BLaER1 (cell line): ENCODE measurements around the gene SPATA16.

ENCODE experiments used
- H3K27ac ChIP-seq: shearing (Covaris generic); formaldehyde crosslinking; 2 replicates; pipeline ENCODE4 v1.8.1; 2022
- H3K27me3 ChIP-seq: shearing (Covaris generic); formaldehyde crosslinking; 2 replicates; pipeline ENCODE4 v1.8.1; 2022
- H3K36me3 ChIP-seq: shearing (Covaris generic); formaldehyde crosslinking; 2 replicates; pipeline ENCODE4 v1.8.1; 2022
- H3K4me1 ChIP-seq: shearing (Covaris generic); formaldehyde crosslinking; 2 replicates; pipeline ENCODE4 v1.8.1; 2022
- H3K4me2 ChIP-seq: shearing (Covaris generic); formaldehyde crosslinking; 2 replicates; pipeline ENCODE4 v1.8.1; 2022
- H3K4me3 ChIP-seq: shearing (Covaris generic); formaldehyde crosslinking; 2 replicates; pipeline ENCODE4 v1.8.1; 2022
- H3K9ac ChIP-seq: shearing (Covaris generic); formaldehyde crosslinking; 2 replicates; pipeline ENCODE4 v1.8.1; 2022
- H3K9me3 ChIP-seq: shearing (Covaris generic); formaldehyde crosslinking; 2 replicates; pipeline ENCODE4 v1.8.1; 2022
- H4K20me1 ChIP-seq: shearing (Covaris generic); formaldehyde crosslinking; 2 replicates; pipeline ENCODE4 v1.8.1; 2022
- Cebpa-rat ChIP-seq: shearing (Covaris generic); IDR thresholded peaks from 2 replicates; pipeline ENCODE4 v1.8.1; 2022

SPATA16 gene

GRCh38 chr3:173007079-173007723, 133.8 kb downstream of the SPATA16 start:
- H3K4me2 ChIP-seq, result no peak overlapping the region
- no peaks in the 10 kb centered on the region for H3K9me3 ChIP-seq
- H3K4me3 ChIP-seq, result no peak overlapping the region
- H4K20me1 ChIP-seq, result no peaks in the 10 kb centered on the region
- no peak overlapping the region for H3K27ac ChIP-seq
- H3K4me1 ChIP-seq, result no peaks in the 10 kb centered on the region
- H3K36me3 ChIP-seq, result no peaks in the 10 kb centered on the region
- H3K9ac ChIP-seq, result no peak overlapping the region
- no peaks in the 10 kb centered on the region for H3K27me3 ChIP-seq
- TF ChIP-seq Cebpa-rat, result no peak

GRCh38 chr3:173006006-173006405, 135.0 kb downstream of the SPATA16 start:
- Histone ChIP-seq H3K4me3 (no peak overlapping the region), H3K27me3 (no peaks in the 10 kb centered on the region), H3K4me1 (no peaks in the 10 kb centered on the region), H3K9ac (no peak overlapping the region), H3K27ac (no peak overlapping the region), H3K36me3 (no peaks in the 10 kb centered on the region), H3K9me3 (no peaks in the 10 kb centered on the region), H4K20me1 (no peaks in the 10 kb centered on the region), H3K4me2 (no peak overlapping the region)
- no peak for TF ChIP-seq Cebpa-rat

- Histone ChIP-seq H3K9me3 (no peaks in the 10 kb centered on the region), H3K4me2 (no peak overlapping the region), H3K9ac (no peak overlapping the region), H4K20me1 (no peaks in the 10 kb centered on the region), H3K36me3 (no peaks in the 10 kb centered on the region), H3K4me3 (no peak overlapping the region), H3K27me3 (no peaks in the 10 kb centered on the region), H3K4me1 (no peaks in the 10 kb centered on the region), H3K27ac (no peak overlapping the region)
- TF ChIP-seq Cebpa-rat, result no peak
These were observed 136.4 kb downstream of the SPATA16 start for GRCh38 chr3:173004681-173005080.

GRCh38 chr3:173003956-173004355, 137.1 kb downstream of the SPATA16 start:
- TF ChIP-seq Cebpa-rat, result no peak
- Histone ChIP-seq H3K4me2 (no peak overlapping the region), H3K4me1 (no peaks in the 10 kb centered on the region), H3K27ac (no peak overlapping the region), H3K9me3 (no peaks in the 10 kb centered on the region), H3K4me3 (no peak overlapping the region), H4K20me1 (no peaks in the 10 kb centered on the region), H3K36me3 (no peaks in the 10 kb centered on the region), H3K27me3 (no peaks in the 10 kb centered on the region), H3K9ac (no peak overlapping the region)

GRCh38 chr3:173003471-173003870, 137.6 kb downstream of the SPATA16 start:
- Histone ChIP-seq H3K9me3 (no peaks in the 10 kb centered on the region), H3K36me3 (no peaks in the 10 kb centered on the region), H3K9ac (no peak overlapping the region), H4K20me1 (no peaks in the 10 kb centered on the region), H3K27ac (no peak overlapping the region), H3K4me3 (no peak overlapping the region), H3K4me2 (no peak overlapping the region), H3K4me1 (no peaks in the 10 kb centered on the region), H3K27me3 (no peaks in the 10 kb centered on the region)
- no peak for TF ChIP-seq Cebpa-rat

- H3K9me3 ChIP-seq, result no peaks in the 10 kb centered on the region
- TF ChIP-seq Cebpa-rat, result no peak
- H3K4me1 ChIP-seq, result no peaks in the 10 kb centered on the region
These were observed 139.4 kb downstream of the SPATA16 start for GRCh38 chr3:173001622-173002021.

GRCh38 chr3:173000553-173000952, 140.5 kb downstream of the SPATA16 start:
- Histone ChIP-seq H3K9me3 (no peaks in the 10 kb centered on the region), H3K4me1 (no peaks in the 10 kb centered on the region), H3K27me3 (no peaks in the 10 kb centered on the region), H3K27ac (no peak overlapping the region), H3K4me3 (no peak overlapping the region), H3K4me2 (no peak overlapping the region), H3K9ac (no peak overlapping the region), H4K20me1 (no peaks in the 10 kb centered on the region), H3K36me3 (no peaks in the 10 kb centered on the region)
- TF ChIP-seq Cebpa-rat, result no peak

More at GRCh38 chr3:173001622-173002021, 139.4 kb downstream of the SPATA16 start:
- no peak overlapping the region for H3K27ac ChIP-seq
- H4K20me1 ChIP-seq, result no peaks in the 10 kb centered on the region
- H3K27me3 ChIP-seq, result no peaks in the 10 kb centered on the region
- H3K4me2 ChIP-seq, result no peak overlapping the region
- no peak overlapping the region for H3K9ac ChIP-seq
- no peak overlapping the region for H3K4me3 ChIP-seq
- no peaks in the 10 kb centered on the region for H3K36me3 ChIP-seq

GRCh38 chr3:172993412-172993811, 147.6 kb downstream of the SPATA16 start:
- Histone ChIP-seq H3K4me1 (no peaks in the 10 kb centered on the region), H3K4me3 (no peak overlapping the region), H3K27me3 (no peaks in the 10 kb centered on the region), H3K36me3 (no peaks in the 10 kb centered on the region), H4K20me1 (no peaks in the 10 kb centered on the region), H3K27ac (no peak overlapping the region), H3K9ac (no peak overlapping the region), H3K9me3 (no peaks in the 10 kb centered on the region), H3K4me2 (no peak overlapping the region)
- no peak for TF ChIP-seq Cebpa-rat

GRCh38 chr3:172991424-172991996, 149.5 kb downstream of the SPATA16 start:
- no peaks in the 10 kb centered on the region for H3K9me3 ChIP-seq
- H3K36me3 ChIP-seq, result no peaks in the 10 kb centered on the region
- TF ChIP-seq Cebpa-rat, result no peak
- H3K9ac ChIP-seq, result no peak overlapping the region
- H3K4me3 ChIP-seq, result no peak overlapping the region
- H3K27me3 ChIP-seq, result no peaks in the 10 kb centered on the region
- peaks cover 8% of the 10 kb centered on the region; the same call in 1 of the 2 replicates for H3K4me1 ChIP-seq
- no peaks in the 10 kb centered on the region for H4K20me1 ChIP-seq
- no peak overlapping the region for H3K4me2 ChIP-seq
- no peak overlapping the region for H3K27ac ChIP-seq

GRCh38 chr3:172989373-172989772, 151.7 kb downstream of the SPATA16 start:
- Histone ChIP-seq H4K20me1 (no peaks in the 10 kb centered on the region), H3K36me3 (no peaks in the 10 kb centered on the region), H3K4me3 (no peak overlapping the region), H3K4me2 (no peak overlapping the region), H3K9me3 (no peaks in the 10 kb centered on the region), H3K27me3 (no peaks in the 10 kb centered on the region), H3K27ac (no peak overlapping the region), H3K4me1 (peaks cover 8% of the 10 kb centered on the region; the same call in 1 of the 2 replicates), H3K9ac (no peak overlapping the region)
- TF ChIP-seq Cebpa-rat, result no peak
